Retinal pigment epithelial cell (primary cell): ENCODE measurements around the gene MAST4.
A peak's percentile ranks its signal among the peaks of the same experiment; 100 is the strongest.
"Not testable (repeated sequence)": the region's sequence is repeated elsewhere in the genome, so short reads cannot be mapped to it uniquely, and the experiment has no call there.

ENCODE experiments used
- DNase-seq: peaks from one replicate; pipeline ENCODE4 v3.0.0-alpha.2; 2010; ENCODE audit warnings: low read depth
- H3K4me3 ChIP-seq: 2 replicates; pipeline ENCODE4 v1.5.1; 2011; ENCODE audit warnings: mild to moderate bottlenecking, low read length, control low read depth, moderate library complexity
- CTCF ChIP-seq: conservative IDR thresholded peaks from 2 replicates; pipeline ENCODE4 v1.5.1; 2011; ENCODE audit warnings: low read depth, low read length, control low read depth, inconsistent platforms

The MAST4 gene

DNA sequence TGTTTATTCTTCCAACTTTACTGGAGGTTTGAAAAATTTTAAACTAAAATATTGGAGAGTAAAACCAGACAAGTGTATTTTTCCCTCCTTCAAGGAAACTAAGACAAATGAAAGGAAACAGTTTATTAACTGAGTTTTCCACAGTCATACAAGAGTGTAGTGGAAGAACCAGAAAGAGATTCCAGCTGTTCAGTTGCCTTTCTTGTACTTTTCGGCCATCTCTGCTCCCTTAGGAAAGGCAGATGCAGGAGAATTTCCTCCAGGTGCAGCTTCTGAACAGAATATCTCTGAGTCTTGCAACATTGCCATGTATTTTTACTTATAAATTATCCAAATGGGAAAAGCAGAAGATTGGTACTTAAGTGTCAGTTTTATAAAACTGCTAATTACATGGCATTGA, 217.1 kb downstream of the MAST4 start:
- no peak for TF ChIP-seq CTCF
- no peak for DNase-seq
- no peak overlapping the region for H3K4me3 ChIP-seq

DNA sequence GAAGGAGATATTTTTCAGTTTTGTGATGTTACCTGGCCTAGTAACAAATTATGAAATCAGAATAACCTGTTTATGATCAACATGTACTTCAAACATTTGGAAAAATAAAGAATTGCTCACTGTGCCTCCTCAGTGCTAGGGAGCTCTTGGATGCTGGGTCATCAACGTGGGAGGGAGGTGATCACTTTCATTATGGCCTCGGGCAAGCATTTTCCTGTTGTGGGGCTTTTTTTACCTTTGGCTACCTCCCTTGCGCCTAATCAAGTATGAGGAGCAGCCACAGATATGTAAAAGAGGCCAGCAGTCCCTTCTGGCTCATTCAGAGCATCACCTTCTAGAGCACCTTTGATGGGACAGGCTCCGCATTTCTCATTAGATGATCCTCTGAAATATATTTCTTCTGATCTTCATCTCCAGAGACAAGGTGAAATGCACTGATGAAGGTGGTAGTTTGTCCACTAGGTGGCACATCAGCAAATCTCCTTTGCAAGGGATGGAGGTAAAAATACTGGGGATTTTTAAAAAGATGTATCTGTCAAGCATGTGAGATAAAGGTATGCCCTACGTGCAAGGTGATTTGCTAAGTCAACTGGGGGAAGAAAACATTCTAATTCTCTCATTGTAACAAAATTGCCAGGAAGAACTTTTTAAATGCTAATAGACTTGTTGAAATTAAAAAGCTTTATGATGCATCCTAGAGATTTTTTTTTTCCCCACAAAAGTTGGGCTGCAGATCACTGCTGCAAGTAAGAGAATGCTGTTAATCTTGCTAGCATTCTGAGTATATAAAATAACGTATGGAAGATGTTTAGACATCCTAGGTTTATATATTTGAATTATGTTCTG, 218.2 kb downstream of the MAST4 start:
- TF ChIP-seq CTCF, result peak; percentile 76
- no peak for DNase-seq
- H3K4me3 ChIP-seq, result no peak overlapping the region

GRCh38 chr5:66818304-66818934, 222.2 kb downstream of the MAST4 start:
- H3K4me3 ChIP-seq, result no peak overlapping the region
- TF ChIP-seq CTCF, result no peak
- DNase-seq, result no peak

DNA sequence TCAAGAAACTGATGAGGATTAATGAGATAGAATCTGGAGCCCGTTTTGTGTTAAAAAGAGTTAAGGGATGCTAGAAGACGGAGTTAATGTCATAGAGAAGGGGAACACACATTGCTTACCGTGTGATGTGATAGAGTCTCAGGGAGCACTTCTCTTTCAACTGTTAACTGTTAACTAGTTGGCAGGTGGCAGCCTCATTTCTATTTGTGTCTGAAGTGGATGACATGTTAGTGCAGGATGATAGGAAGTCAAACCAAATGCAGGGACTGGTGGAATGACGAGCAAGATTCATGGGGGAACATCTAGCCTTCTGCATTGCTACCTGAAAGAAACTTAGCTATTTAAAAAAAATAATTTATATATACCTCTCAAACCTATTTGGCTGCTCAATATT, 222.7 kb downstream of the MAST4 start:
- DNase-seq, result no peak
- no peak for TF ChIP-seq CTCF
- H3K4me3 ChIP-seq, result no peak overlapping the region

- no peak overlapping the region for H3K4me3 ChIP-seq
- DNase-seq, result no peak
- TF ChIP-seq CTCF, result no peak
Measured at GRCh38 chr5:66820630-66821207, 224.5 kb downstream of the MAST4 start.

DNA sequence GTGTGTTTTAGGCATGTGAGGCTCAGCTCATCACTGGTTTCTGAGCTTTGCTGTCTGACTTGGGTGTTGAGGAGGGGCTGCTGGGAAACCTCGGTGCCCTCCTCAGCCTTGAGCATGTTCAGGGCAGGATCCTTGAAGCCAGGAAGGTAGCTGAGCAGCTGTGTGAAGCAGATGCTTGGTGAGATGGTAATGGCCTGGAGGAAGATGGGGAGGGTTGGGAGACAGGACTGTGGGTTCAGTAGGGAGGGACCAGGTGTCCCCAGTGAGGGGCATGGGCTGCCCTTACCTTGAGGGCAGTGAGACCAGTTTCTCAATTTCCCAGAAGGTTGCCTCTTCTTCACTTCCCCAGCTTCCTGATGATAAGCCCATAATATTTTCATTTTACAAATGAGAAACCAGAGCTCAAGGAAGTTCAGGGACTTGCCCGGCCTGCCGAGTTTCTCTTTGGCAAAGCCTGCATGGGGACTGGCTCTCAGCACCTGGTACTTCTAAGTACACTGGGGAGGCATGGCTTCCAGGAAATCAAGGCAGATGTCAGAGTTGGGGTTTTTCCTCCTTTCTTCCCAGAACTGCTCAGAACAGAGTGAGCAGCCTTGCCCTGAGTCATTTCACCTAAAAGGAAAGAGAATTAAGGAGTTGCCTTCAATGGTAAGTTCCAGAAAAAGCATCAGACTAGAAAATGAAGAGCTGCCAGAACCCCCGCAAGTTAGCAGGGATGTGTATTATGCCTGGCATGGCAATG, 225.7 kb downstream of the MAST4 start:
- no peak for TF ChIP-seq CTCF
- no peak for DNase-seq

DNA sequence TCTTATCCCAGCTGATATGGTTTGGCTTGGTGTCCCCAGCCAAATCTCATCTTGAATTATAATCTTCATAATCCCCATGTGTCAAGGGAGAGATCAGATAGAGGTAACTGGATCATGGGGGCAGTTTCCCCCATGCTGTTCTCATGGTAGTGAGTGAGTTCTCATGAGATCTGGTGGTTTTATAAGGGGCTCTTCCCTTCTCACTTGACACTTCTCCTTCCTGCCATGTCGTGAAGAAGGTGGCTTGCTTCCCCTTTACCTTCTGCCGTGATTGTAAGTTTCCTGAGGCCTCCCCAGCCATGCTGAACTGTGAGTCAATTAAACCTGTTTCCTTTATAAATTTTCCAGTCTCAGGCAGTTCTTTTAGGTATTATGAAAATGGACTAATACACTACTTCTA, 226.7 kb downstream of the MAST4 start:
- not testable (repeated sequence) for H3K4me3 ChIP-seq, DNase-seq

More for the DNA sequence above, 225.7 kb downstream of the MAST4 start:
- no peak overlapping the region for H3K4me3 ChIP-seq
